Motor neuron (in vitro differentiated cells): ENCODE data around the gene DNAH8. TPM values are rescaled to one million over a fixed set of nuclear protein-coding genes. Genes with fewer than 3 reads are reported as not detected.

Source experiments
- ATAC-seq, 8 experiments: fragments of 200-7000 bp; cut with Tn5 transposase; replicated peaks in 6 of 8; 2 replicates each; pipeline ENCODE4 v1.8.0; 2021; ENCODE audit warnings: mild to moderate bottlenecking in 8 of 8, moderate library complexity in 8 of 8
- H3K27ac ChIP-seq, 2 donors: fragments of 250-450 bp; sonication (Bioruptor Pico); 2 replicates each; pipeline ENCODE4 v1.9.0; 2021; ENCODE audit warnings: antibody characterized with exemption in 2 of 2, mild to moderate bottlenecking in 2 of 2, moderate library complexity in 1 of 2
- H3K4me1 ChIP-seq, 2 donors: fragments of 250-450 bp; sonication (Bioruptor Pico); replicated peaks in 1 of 2; 2 replicates each; pipeline ENCODE4 v1.6.1; 2021; ENCODE audit warnings: antibody characterized with exemption in 2 of 2, mild to moderate bottlenecking in 2 of 2, moderate library complexity in 1 of 2
- H3K4me3 ChIP-seq, 5 donors: fragments of 250-450 bp; sonication (Bioruptor Pico); 2 replicates each; pipeline ENCODE4 v1.9.0; 2021; ENCODE audit warnings: antibody characterized with exemption in 5 of 5, mild to moderate bottlenecking in 5 of 5, moderate library complexity in 4 of 5
- WGBS, 10 experiments: fragments of 450-650 bp; shearing (Covaris generic); methylation state at CpG; one replicate each; pipeline ENCODE4 v1.0.0; 2022; 5-methylcytosine and 5-hydroxymethylcytosine counted together
- in situ Hi-C, 9 experiments: fragments of 400-800 bp; cut with MboI; loops; one replicate each; pipeline ENCODE4 v1.15.0; 2021; ENCODE audit warnings: low sequenced_read_pairs in 9 of 9, low pct_unique_long_range_greater_than_20kb in 2 of 9; ENCODE audit not compliant: unreplicated experiment in 9 of 9
- total RNA-seq, 8 experiments: library from RNA; unstranded; fragments of 300-600 nt; gene quantifications; 2 replicates each; pipeline versions ENCODE4 v1.2.3 to v1.2.4, GENCODE V29; 2022

DNAH8 gene
- total RNA-seq, 8 experiments from 2014 or later, result 0.04 to 0.69 (median 0.06) TPM; not detected in 2

- WGBS, 10 experiments, result 31 to 91% (median 77%) methylated on average over 3 to 5 of the region's 5 CpGs; no CpG with 5 or more reads in 1 of the 10 experiments
- no peak overlapping the region for H3K4me3 ChIP-seq
- no peaks in the 10 kb centered on the region for H3K4me1 ChIP-seq
- no peak overlapping the region for H3K27ac ChIP-seq
- in situ Hi-C loops, result no loop called here
- no peak for ATAC-seq
Measured at GRCh38 chr6:38774929-38775707, 60.0 kb downstream of the DNAH8 start.

- H3K27ac ChIP-seq, result no peak overlapping the region
- in situ Hi-C loops, result no loop called here
- no peak for ATAC-seq
Measured at GRCh38 chr6:38775870-38776269, 60.8 kb downstream of the DNAH8 start.

GRCh38 chr6:38776515-38776914, 61.4 kb downstream of the DNAH8 start:
- H3K4me1 ChIP-seq, result no peaks in the 10 kb centered on the region
- in situ Hi-C loops, result no loop called here
- 0 to 100% (median 67%) methylated on average over 1 of the region's 1 CpG; no CpG with 5 or more reads in 3 of the 10 experiments for WGBS, 10 experiments
- H3K27ac ChIP-seq, result no peak overlapping the region
- ATAC-seq, result no peak
- H3K4me3 ChIP-seq, result no peak overlapping the region

More at GRCh38 chr6:38775870-38776269, 60.8 kb downstream of the DNAH8 start:
- Histone ChIP-seq H3K4me3 (no peak overlapping the region), H3K4me1 (no peaks in the 10 kb centered on the region)
- 100% methylated on average over 1 of the region's 1 CpG; no CpG with 5 or more reads in 7 of the 10 experiments for WGBS, 10 experiments

- ATAC-seq, result no peak
- Histone ChIP-seq H3K27ac (no peak overlapping the region), H3K4me3 (no peak overlapping the region), H3K4me1 (no peaks in the 10 kb centered on the region)
- 27 to 100% (median 88%) methylated on average over 1 to 4 of the region's 4 CpGs for WGBS, 10 experiments
- in situ Hi-C loops, result no loop called here
Measured at GRCh38 chr6:38779310-38780062, 64.4 kb downstream of the DNAH8 start.

GRCh38 chr6:38782616-38783015, 67.5 kb downstream of the DNAH8 start:
- WGBS, 10 experiments, result 17 to 70% (median 47%) methylated on average over 1 to 2 of the region's 2 CpGs; no CpG with 5 or more reads in 1 of the 10 experiments
- in situ Hi-C loops, result no loop called here
- Histone ChIP-seq H3K4me1 (no peaks in the 10 kb centered on the region), H3K27ac (no peak overlapping the region), H3K4me3 (no peak overlapping the region)
- no peak for ATAC-seq

GRCh38 chr6:38783443-38784228, 68.5 kb downstream of the DNAH8 start:
- in situ Hi-C loops, result no loop called here
- 0 to 75% (median 48%) methylated on average over 2 to 7 of the region's 11 CpGs for WGBS, 10 experiments
- Histone ChIP-seq H3K4me1 (no peaks in the 10 kb centered on the region), H3K27ac (no peak overlapping the region), H3K4me3 (no peak overlapping the region)
- no peak for ATAC-seq

GRCh38 chr6:38784506-38785235, 69.6 kb downstream of the DNAH8 start:
- Histone ChIP-seq H3K4me3 (no peak overlapping the region), H3K4me1 (no peaks in the 10 kb centered on the region), H3K27ac (no peak overlapping the region)
- peak in 1 of 8 experiments; percentile 29 for ATAC-seq
- WGBS, 10 experiments, result 0 to 84% (median 36%) methylated on average over 1 to 2 of the region's 2 CpGs; no CpG with 5 or more reads in 2 of the 10 experiments
- in situ Hi-C loops, result no loop called here

- Histone ChIP-seq H3K27ac (no peak overlapping the region), H3K4me3 (no peak overlapping the region), H3K4me1 (no peaks in the 10 kb centered on the region)
- in situ Hi-C loops, result no loop called here
- WGBS, 10 experiments, result 40 to 95% (median 87%) methylated on average over 3 to 5 of the region's 5 CpGs; no CpG with 5 or more reads in 1 of the 10 experiments
- no peak for ATAC-seq
Measured at GRCh38 chr6:38786486-38786885, 71.4 kb downstream of the DNAH8 start.

- in situ Hi-C loops, result no loop called here
- WGBS, 10 experiments, result 3 to 92% (median 73%) methylated on average over 1 to 2 of the region's 2 CpGs
Measured at GRCh38 chr6:38789256-38789655, 74.1 kb downstream of the DNAH8 start.

GRCh38 chr6:38792356-38792755, 77.2 kb downstream of the DNAH8 start:
- no peak for ATAC-seq
- H3K4me1 ChIP-seq, result no peaks in the 10 kb centered on the region
- no peak overlapping the region for H3K27ac ChIP-seq
- no peak overlapping the region for H3K4me3 ChIP-seq
- 15 to 100% (median 70%) methylated on average over 1 to 2 of the region's 2 CpGs; no CpG with 5 or more reads in 3 of the 10 experiments for WGBS, 10 experiments
- in situ Hi-C loops, result no loop called here

More at GRCh38 chr6:38789256-38789655, 74.1 kb downstream of the DNAH8 start:
- no peak overlapping the region for H3K27ac ChIP-seq
- H3K4me3 ChIP-seq, result no peak overlapping the region
- no peaks in the 10 kb centered on the region for H3K4me1 ChIP-seq
- ATAC-seq, result no peak

GRCh38 chr6:38794682-38795081, 79.6 kb downstream of the DNAH8 start:
- Histone ChIP-seq H3K27ac (no peak overlapping the region), H3K4me1 (no peaks in the 10 kb centered on the region), H3K4me3 (no peak overlapping the region)
- 0 to 94% (median 67%) methylated on average over 2 to 3 of the region's 3 CpGs for WGBS, 10 experiments
- in situ Hi-C loops, result no loop called here
- ATAC-seq, result no peak

GRCh38 chr6:38796006-38796405, 80.9 kb downstream of the DNAH8 start:
- no peak for ATAC-seq
- no peaks in the 10 kb centered on the region for H3K4me1 ChIP-seq
- no peak overlapping the region for H3K27ac ChIP-seq
- no peak overlapping the region for H3K4me3 ChIP-seq
- in situ Hi-C loops, result no loop called here
- 6 to 100% (median 89%) methylated on average over 1 to 3 of the region's 3 CpGs; no CpG with 5 or more reads in 2 of the 10 experiments for WGBS, 10 experiments
